B cell (primary cell): ENCODE results near the gene RIPK3. TPM values are rescaled to one million over a fixed set of nuclear protein-coding genes. Genes with fewer than 3 reads are reported as not detected.

Source experiments
- ATAC-seq: fragments of 200-7000 bp; cut with Tn5 transposase; one replicate; pipeline ENCODE4 v1.10.0; 2021; ENCODE audit warnings: low read depth, mild to moderate bottlenecking, moderate number of reproducible peaks, moderate library complexity
- CTCF ChIA-PET: fragments of 350-600 bp; sonication (Branson Sonifier 250); formaldehyde crosslinking; loops from one replicate; lab custom pipeline; 2021; ENCODE audit warnings: antibody characterized with exemption, inconsistent platforms; lab: Charles Lee
- POLR2A ChIA-PET: fragments of 350-600 bp; sonication (Branson Sonifier 250); formaldehyde crosslinking; loops from one replicate; lab custom pipeline; 2021; ENCODE audit warnings: antibody characterized with exemption; lab: Charles Lee
- DNase-seq: peaks from one replicate; pipeline ENCODE4 v3.0.0; 2013
- H2AFZ ChIP-seq: 2 replicates; pipeline ENCODE4 v1.6.1; 2012; ENCODE audit warnings: mild to moderate bottlenecking, low read depth, low read length; ENCODE audit not compliant: insufficient read depth, poor library complexity, severe bottlenecking
- H3K27ac ChIP-seq, 2 donors: 1 replicate in 1 of 2; 2 replicates in 1 of 2; pipeline ENCODE4 v1.5.1; 2012 to 2013; ENCODE audit warnings: low read length in 2 of 2, mild to moderate bottlenecking in 2 of 2, moderate library complexity in 1 of 2
- H3K27me3 ChIP-seq, 4 experiments: fragments of 200-600 bp in 1 of 4; sonication (generic) in 1 of 4; replicated peaks in 1 of 4; 1 replicate in 2 of 4; 2 replicates in 2 of 4; pipeline versions ENCODE4 v1.6.1 to v1.7.0; 2013 to 2016; ENCODE audit warnings: low read length in 3 of 4, mild to moderate bottlenecking in 2 of 4, mixed read lengths in 1 of 4, moderate library complexity in 1 of 4; ENCODE audit not compliant: insufficient read depth in 4 of 4, control insufficient read depth in 3 of 4; ENCODE audit errors: control extremely low read depth in 1 of 4
- H3K36me3 ChIP-seq, 2 experiments: replicated peaks in 1 of 2; 1 replicate in 1 of 2; 2 replicates in 1 of 2; pipeline versions ENCODE4 v1.6.1 to v1.7.1; 2013; ENCODE audit warnings: low read length in 1 of 2; ENCODE audit not compliant: insufficient read depth in 2 of 2, control insufficient read depth in 1 of 2; ENCODE audit errors: control extremely low read depth in 1 of 2, extremely low read depth in 1 of 2
- H3K4me1 ChIP-seq, 2 donors: fragments of 200-600 bp in 1 of 2; sonication (generic) in 1 of 2; 1 replicate in 1 of 2; 2 replicates in 1 of 2; pipeline versions ENCODE4 v1.5.1 to v1.6.1; 2013 to 2017; ENCODE audit warnings: low read length in 2 of 2; ENCODE audit not compliant: control insufficient read depth in 2 of 2, insufficient read depth in 2 of 2
- H3K4me2 ChIP-seq: replicated peaks from 2 replicates; pipeline ENCODE3; 2012; ENCODE audit warnings: mild to moderate bottlenecking, low read depth, low read length; ENCODE audit not compliant: poor library complexity, severe bottlenecking
- H3K4me3 ChIP-seq, 5 experiments: fragments of 200-600 bp in 1 of 5; sonication (generic) in 1 of 5; 1 replicate in 3 of 5; 2 replicates in 2 of 5; pipeline versions ENCODE4 v1.5.1 to v1.7.0; 2011 to 2016; ENCODE audit warnings: low read length in 4 of 5, mild to moderate bottlenecking in 4 of 5, low read depth in 2 of 5, control low read depth in 1 of 5, moderate library complexity in 1 of 5; ENCODE audit not compliant: insufficient read depth in 1 of 5; ENCODE audit errors: control extremely low read depth in 1 of 5, extremely low read depth in 1 of 5
- H3K79me2 ChIP-seq: fragments of 200-600 bp; sonication (generic); one replicate; pipeline ENCODE4 v1.6.0; 2016; ENCODE audit warnings: low read length; ENCODE audit not compliant: control insufficient read depth, insufficient read depth
- H3K9ac ChIP-seq: fragments of 200-600 bp; sonication (generic); 2 replicates; pipeline ENCODE4 v1.6.1; 2017; ENCODE audit warnings: mild to moderate bottlenecking, low read length, moderate library complexity
- H3K9me3 ChIP-seq, 3 donors: one replicate each; pipeline versions ENCODE4 v1.6.1 to v1.7.1; 2013; ENCODE audit warnings: low read length in 2 of 3; ENCODE audit not compliant: control insufficient read depth in 2 of 3, insufficient read depth in 1 of 3; ENCODE audit errors: control extremely low read depth in 1 of 3
- H4K20me1 ChIP-seq: 2 replicates; pipeline ENCODE4 v1.6.0; 2012; ENCODE audit warnings: mild to moderate bottlenecking, low read length; ENCODE audit not compliant: insufficient read depth, control insufficient read depth, poor library complexity, severe bottlenecking
- H3K27ac Mint-ChIP-seq: one replicate; pipeline ENCODE4 v1.8.0; 2021; ENCODE audit warnings: mixed read lengths
- H3K27me3 Mint-ChIP-seq: one replicate; pipeline ENCODE4 v1.8.0; 2021; ENCODE audit warnings: mixed read lengths
- H3K4me1 Mint-ChIP-seq: one replicate; pipeline ENCODE4 v1.8.0; 2021; ENCODE audit warnings: mixed read lengths
- H3K4me3 Mint-ChIP-seq: one replicate; pipeline ENCODE4 v1.8.0; 2021; ENCODE audit warnings: mixed read lengths
- H3K9me3 Mint-ChIP-seq: one replicate; pipeline ENCODE4 v1.8.0; 2022; ENCODE audit warnings: mixed read lengths; ENCODE audit not compliant: insufficient read depth
- EZH2 ChIP-seq: IDR thresholded peaks from 2 replicates; pipeline ENCODE4 v1.6.1; 2012; ENCODE audit warnings: borderline replicate concordance, low read depth, mild to moderate bottlenecking, moderate library complexity, low read length; ENCODE audit not compliant: insufficient read depth, poor library complexity, severe bottlenecking
- WGBS: methylation state at CpG from one replicate; pipeline ENCODE4 v1.1.5; 2013; ENCODE audit warnings: missing lambda C conversion rate; ENCODE audit not compliant: insufficient coverage; 5-methylcytosine and 5-hydroxymethylcytosine counted together
- intact Hi-C: fragments of 100-400 bp; cut with micrococcal nuclease; formaldehyde crosslinking; loops from one replicate; pipeline ENCODE4 v1.10.0; 2022
- polyA plus RNA-seq: library from polyadenylated mRNA; depleted of rRNA; stranded (reverse); fragments of >200 nt; gene quantifications from 2 replicates; pipeline ENCODE4 v1.2.3, GENCODE V29; 2012
- total RNA-seq, 2 donors: library from RNA; stranded (reverse); fragments of 120-200 nt in 1 of 2; gene quantifications; 1 replicate in 1 of 2; 2 replicates in 1 of 2; pipeline versions ENCODE4 v1.2.3 to v1.2.4, GENCODE V29; 2013 to 2022
- TF ChIP-seq, protein P1 (sequence below): fragments of 200-600 bp; IDR thresholded peaks from one replicate; pipeline ENCODE4 v1.8.0; 2022; ENCODE audit warnings: antibody characterized with exemption, mild to moderate bottlenecking

RIPK3 gene
- total and polyA plus RNA-seq, 2 donors (not counting 1 experiment from before 2014, with no cell fraction given), result 65.5 to 77.6 TPM

DNA sequence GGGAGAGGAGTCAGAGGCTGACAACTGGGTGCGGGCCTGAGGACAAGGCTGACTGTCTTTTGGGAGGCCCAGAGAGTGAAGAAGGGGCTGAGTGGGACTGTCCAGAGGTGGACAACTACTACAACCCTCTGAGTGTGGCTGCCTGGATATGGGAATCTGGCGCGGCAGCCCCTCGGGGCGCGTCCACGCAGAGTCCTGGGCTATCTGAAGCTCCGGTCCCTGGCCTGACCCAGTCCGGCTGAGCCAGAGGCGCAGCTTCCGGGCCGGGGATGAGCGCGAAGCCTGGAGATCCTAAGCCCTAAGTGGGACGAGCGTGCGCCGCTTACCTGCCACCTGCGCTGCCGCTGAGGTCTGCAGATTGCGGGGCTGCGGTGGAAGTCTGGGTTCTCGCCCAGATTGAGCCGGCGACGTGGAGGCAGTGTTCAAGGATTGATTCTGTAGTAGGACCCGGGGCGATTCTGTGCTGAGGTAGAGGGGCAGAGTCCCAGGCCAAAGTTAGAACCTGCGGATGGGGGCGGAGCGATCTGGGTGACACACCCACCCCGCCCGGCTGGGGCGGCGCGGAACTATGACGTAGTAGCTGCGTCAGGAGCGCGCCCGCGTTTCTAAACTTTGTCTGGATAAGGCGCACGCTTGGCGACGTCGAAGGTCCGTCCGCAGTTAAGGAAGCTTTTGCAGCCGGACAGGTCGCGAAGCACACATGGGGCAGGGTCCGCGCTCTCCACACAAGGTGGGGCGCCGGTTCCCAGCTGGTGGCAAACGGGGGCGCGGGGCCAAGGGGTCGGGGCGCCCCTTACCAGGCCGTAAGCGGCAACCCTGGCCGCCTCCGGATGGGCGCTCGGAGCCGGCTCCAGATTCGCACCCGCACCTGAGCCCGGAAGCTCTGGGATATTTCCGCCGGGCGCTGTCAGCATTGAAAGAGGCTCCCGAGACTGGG, 40.3 kb downstream of the RIPK3 start, which contains the start of the genes DHRS1 and NOP9:
Gene DHRS1, minus strand, starts transcription at position 526 of the 937 bp plus-strand sequence. CDS start 674 bp downstream, outside the sequence.
Gene NOP9, plus strand, starts transcription at position 596 of the 937 bp plus-strand sequence. Its CDS starts 105 bp downstream, at position 701.
- 1% methylated on average over 75 of the region's 75 CpGs for WGBS
- Mint-ChIP-seq H3K4me1 (peaks cover 48% of the 10 kb centered on the region), H3K4me3 (peak within 1 kb of the TSS; percentile 96), H3K27ac (peak within 1 kb of the TSS; percentile 98), H3K27me3 (no peaks in the 10 kb centered on the region), H3K9me3 (no peaks in the 10 kb centered on the region)
- Histone ChIP-seq H3K27me3 (no peaks in the 10 kb centered on the region), H4K20me1 (peaks cover 6% of the 10 kb centered on the region), H3K27ac (peak within 1 kb of the TSS; percentile 79 to 83), H3K9ac (peak within 1 kb of the TSS; percentile 90), H3K9me3 (no peaks in the 10 kb centered on the region), H3K4me3 (peak within 1 kb of the TSS; percentile 58 to 93 (median 77)), H2AFZ (peak within 1 kb of the TSS; percentile 91), H3K4me2 (peak within 1 kb of the TSS; percentile 93), H3K4me1 (peaks cover 30 to 41% of the 10 kb centered on the region in 2 donors), H3K79me2 (peaks cover 55% of the 10 kb centered on the region), H3K36me3 (peaks cover 4 to 48% of the 10 kb centered on the region in 2 experiments)
- no peak for TF ChIP-seq EZH2
- TF ChIP-seq, protein P1, sequence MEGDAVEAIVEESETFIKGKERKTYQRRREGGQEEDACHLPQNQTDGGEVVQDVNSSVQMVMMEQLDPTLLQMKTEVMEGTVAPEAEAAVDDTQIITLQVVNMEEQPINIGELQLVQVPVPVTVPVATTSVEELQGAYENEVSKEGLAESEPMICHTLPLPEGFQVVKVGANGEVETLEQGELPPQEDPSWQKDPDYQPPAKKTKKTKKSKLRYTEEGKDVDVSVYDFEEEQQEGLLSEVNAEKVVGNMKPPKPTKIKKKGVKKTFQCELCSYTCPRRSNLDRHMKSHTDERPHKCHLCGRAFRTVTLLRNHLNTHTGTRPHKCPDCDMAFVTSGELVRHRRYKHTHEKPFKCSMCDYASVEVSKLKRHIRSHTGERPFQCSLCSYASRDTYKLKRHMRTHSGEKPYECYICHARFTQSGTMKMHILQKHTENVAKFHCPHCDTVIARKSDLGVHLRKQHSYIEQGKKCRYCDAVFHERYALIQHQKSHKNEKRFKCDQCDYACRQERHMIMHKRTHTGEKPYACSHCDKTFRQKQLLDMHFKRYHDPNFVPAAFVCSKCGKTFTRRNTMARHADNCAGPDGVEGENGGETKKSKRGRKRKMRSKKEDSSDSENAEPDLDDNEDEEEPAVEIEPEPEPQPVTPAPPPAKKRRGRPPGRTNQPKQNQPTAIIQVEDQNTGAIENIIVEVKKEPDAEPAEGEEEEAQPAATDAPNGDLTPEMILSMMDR, result no peak
- intact Hi-C loops, result loop anchor here (1.0 to 5.0 kb wide), 5 partner anchors 9 to 138 kb away; partner anchors contain the start of genes CHMP4A, GMPR2, IRF9 and NEDD8
- ATAC-seq (peak; percentile 86), DNase-seq (peak; percentile 95)
- ChIA-PET CTCF (interaction anchor here (0.7 to 10.9 kb wide), 18 partner anchors 9 to 291 kb away, joined by 3 to 254 read pairs (median 4); partner anchors contain the start of genes CHMP4A, CIDEB, IPO4 and KHNYN), POLR2A (interaction anchor here (0.6 to 4.1 kb wide), 10 partner anchors 9 to 193 kb away, joined by 3 to 47 read pairs (median 4); partner anchors contain the start of genes CBLN3, CIDEB, IRF9 and KHNYN)
